ENCODE results near the gene S100Z.

S100Z gene

GRCh38 chr5:76954383-76954763, 104.6 kb downstream of the S100Z start:
- no peak for DNase-seq

- no peak for DNase-seq
These were observed 106.2 kb downstream of the S100Z start for GRCh38 chr5:76956033-76956432.

GRCh38 chr5:76958991-76959767, 109.4 kb downstream of the S100Z start:
- DNase-seq: no peak

GRCh38 chr5:76960004-76960625, 110.3 kb downstream of the S100Z start:
- no peak for DNase-seq

- DNase-seq: no peak
These were observed 114.2 kb downstream of the S100Z start for GRCh38 chr5:76964060-76964459.
